Heart right ventricle (tissue), 16 donors: ENCODE data around the gene SORD. TPM values are rescaled to one million over a fixed set of nuclear protein-coding genes. Genes with fewer than 3 reads are reported as not detected.

Experiments used
- ATAC-seq, 8 donors: fragments of 200-7000 bp; cut with Tn5 transposase; one replicate each; pipeline ENCODE4 v1.9.1; 2020; ENCODE audit warnings: mild to moderate bottlenecking in 8 of 8, moderate library complexity in 8 of 8, moderate number of reproducible peaks in 1 of 8
- DNase-seq, 2 donors: peaks; one replicate each; pipeline ENCODE4 v3.0.0-alpha.2; 2020
- H3K27ac ChIP-seq, 10 donors: fragments of 200-600 bp; sonication (generic) in 2 of 10; one replicate each; pipeline versions ENCODE4 v1.5.0 to v1.8.0; 2020 to 2022; ENCODE audit warnings: mild to moderate bottlenecking in 3 of 10
- H3K27me3 ChIP-seq, 7 donors: fragments of 200-600 bp; one replicate each; pipeline ENCODE4 v1.8.0; 2021 to 2022; ENCODE audit warnings: mild to moderate bottlenecking in 2 of 7
- H3K36me3 ChIP-seq, 9 donors: fragments of 200-600 bp; sonication (generic) in 1 of 9; one replicate each; pipeline versions ENCODE4 v1.5.0 to v1.8.0; 2020 to 2022; ENCODE audit warnings: mild to moderate bottlenecking in 2 of 9
- H3K4me1 ChIP-seq, 9 donors: fragments of 200-600 bp; sonication (generic) in 1 of 9; one replicate each; pipeline versions ENCODE4 v1.5.0 to v1.8.0; 2020 to 2022; ENCODE audit warnings: mild to moderate bottlenecking in 4 of 9
- H3K4me3 ChIP-seq, 10 donors: fragments of 200-600 bp; sonication (generic) in 2 of 10; one replicate each; pipeline versions ENCODE4 v1.5.0 to v1.8.0; 2020 to 2022; ENCODE audit warnings: mild to moderate bottlenecking in 7 of 10, moderate library complexity in 2 of 10
- H3K9me3 ChIP-seq, 11 donors: fragments of 200-600 bp in 10 of 11; sonication (generic) in 2 of 11; one replicate each; pipeline versions ENCODE4 v1.5.0 to v1.8.0; 2013 to 2022; ENCODE audit warnings: mild to moderate bottlenecking in 2 of 11, control low read depth in 1 of 11, moderate library complexity in 1 of 11
- CTCF ChIP-seq, 9 donors: fragments of 200-600 bp; sonication (generic) in 2 of 9; IDR thresholded peaks; one replicate each; pipeline versions ENCODE4 v1.5.0 to v1.8.0; 2021 to 2022; ENCODE audit warnings: antibody characterized with exemption in 9 of 9, mild to moderate bottlenecking in 5 of 9, moderate library complexity in 1 of 9
- WGBS, 2 donors: extraction: QIAGEN DNeasy Blood & Tissue Kit; methylation state at CpG; one replicate each; pipeline ENCODE4 v1.1.7; 2013; ENCODE audit warnings: inconsistent platforms in 1 of 2; 5-methylcytosine and 5-hydroxymethylcytosine counted together
- intact Hi-C, 10 donors: fragments of 100-400 bp; cut with DNase I; formaldehyde crosslinking; loops; one replicate each; pipeline versions ENCODE4 v1.11.1 to v1.14.2; 2022
- polyA plus RNA-seq, 2 donors: library from polyadenylated mRNA; stranded (reverse); fragments of 200-250 nt; gene quantifications; one replicate each; pipeline ENCODE4 v1.2.3, GENCODE V29; 2013
- total RNA-seq, 10 donors: library from RNA; stranded (reverse); fragmentation: NEBNext Ultra II Directional in 3 of 10; extraction: Animal tissue kit (Norgen Biotek cat#: 25700) in 3 of 10; gene quantifications; one replicate each; pipeline versions ENCODE4 v1.2.1 to v1.2.4, GENCODE V29; 2021 to 2023
- donor health status: Arrhythmogenic right ventricular cardiomyopathy.
- donor health status: ischemic (EF 13 %, LVEDD 7.1; RV severe dilation, severe dysfunction).
- donor health status: healthy with polysubstance abuse.
- donor health status: DM: no; HTN: yes; CAD: no.
- donor health status: DM: no; HTN: no; CAD: no.
- donor health status: ischemic (EF 25% LVEDD 6.9; RV normal size, moderate dysfunction).
- donor health status: ischemic (EF 25% LVEDD 5.7; RV mildly dilated, moderate dysfunction).
- donor health status: healthy.
- donor health status: DM: yes; HTN: yes; CAD: no.
- donor health status: Ischemic cardiomyopathy.
- donor health status: ischemic (EF 35%, LVEDD 5.7; RV mildly dilated, moderate dysfunction).
- donor health status: nonischemic (EF 11% LVEDD 7.7; RV severe dilation, severe dysfunction).
- donor health status: DM: yes; HTN: yes; CAD: no.
- donor health status: PGD.
- donor health status: ischemic (EF 29% LVEDD 5.4; RV normal size, mild dysfunction).
- donor health status: nonischemic (EF 23%, LVEDD 6.1; RV moderate dilation, normal function).

SORD gene
- total and polyA plus RNA-seq, 12 donors: 2.2 to 15.2 (median 11.1) TPM

GRCh38 chr15:45089712-45090373 is 66.8 kb downstream of the SORD start:
- Histone ChIP-seq H3K36me3 (no peaks in the 10 kb centered on the region), H3K4me1 (peaks cover 0 to 4% (median 0%) of the 10 kb centered on the region in 9 donors), H3K4me3 (no peak overlapping the region), H3K9me3 (no peaks in the 10 kb centered on the region), H3K27ac (no peak overlapping the region), H3K27me3 (peaks cover 0 to 12% (median 0%) of the 10 kb centered on the region in 7 donors)
- DNase-seq (no peak), ATAC-seq (no peak)
- TF ChIP-seq CTCF (IDR thresholded peaks at IDR 0.05): no peak
- intact Hi-C loops: no loop called here
- WGBS, 2 donors: 38 to 40% methylated on average over 3 of the region's 3 CpGs

GRCh38 chr15:45091161-45091560 is 68.2 kb downstream of the SORD start:
- no peak for DNase-seq
- no peaks in the 10 kb centered on the region for H3K36me3 ChIP-seq
- no peak overlapping the region for H3K4me3 ChIP-seq
- peaks cover 0 to 12% (median 0%) of the 10 kb centered on the region in 7 donors for H3K27me3 ChIP-seq
- WGBS, 2 donors: 61% methylated on average over 7 of the region's 7 CpGs
- TF ChIP-seq CTCF (IDR thresholded peaks at IDR 0.05): no peak
- H3K9me3 ChIP-seq: no peaks in the 10 kb centered on the region
- no peak for ATAC-seq
- intact Hi-C loops: no loop called here
- no peak overlapping the region for H3K27ac ChIP-seq
- H3K4me1 ChIP-seq: peaks cover 0 to 4% (median 0%) of the 10 kb centered on the region in 9 donors

- Histone ChIP-seq H3K9me3 (no peaks in the 10 kb centered on the region), H3K27me3 (peaks cover 0 to 12% (median 0%) of the 10 kb centered on the region in 7 donors), H3K4me1 (peaks cover 0 to 4% (median 0%) of the 10 kb centered on the region in 9 donors), H3K27ac (no peak overlapping the region), H3K4me3 (no peak overlapping the region), H3K36me3 (no peaks in the 10 kb centered on the region)
- WGBS, 2 donors: 48 to 61% methylated on average over 2 of the region's 2 CpGs
- peak; percentile 42 to 54 for DNase-seq
- TF ChIP-seq CTCF (IDR thresholded peaks at IDR 0.05): no peak
- intact Hi-C loops: no loop called here
- ATAC-seq: peak; percentile 57 to 97 (median 88)
Measured at GRCh38 chr15:45091576-45091975, 68.6 kb downstream of the SORD start.

- no peak overlapping the region for H3K4me3 ChIP-seq
- WGBS, 2 donors: 86 to 94% methylated on average over 4 of the region's 4 CpGs
- TF ChIP-seq CTCF (IDR thresholded peaks at IDR 0.05): no peak
- H3K36me3 ChIP-seq: no peaks in the 10 kb centered on the region
- no peak overlapping the region for H3K27ac ChIP-seq
- H3K27me3 ChIP-seq: peaks cover 0 to 3% (median 0%) of the 10 kb centered on the region in 7 donors
- no peaks in the 10 kb centered on the region for H3K9me3 ChIP-seq
- peaks cover 0 to 4% (median 0%) of the 10 kb centered on the region in 9 donors for H3K4me1 ChIP-seq
- intact Hi-C loops: no loop called here
- DNase-seq (no peak), ATAC-seq (no peak)
Measured at GRCh38 chr15:45093013-45093412, 70.0 kb downstream of the SORD start.
